SK-N-SH treated with all-trans-retinoic acid at 6 μM for 48 hours (cell line): Measurements from ENCODE around the gene NSG1.

ENCODE experiments used
- ATAC-seq: fragments of 200-7000 bp; cut with Tn5 transposase; 3 replicates; pipeline ENCODE4 v1.9.1; 2020; ENCODE audit warnings: mild to moderate bottlenecking, moderate library complexity
- ARNTL ChIP-seq: fragments of 450-650 bp; formaldehyde crosslinking; IDR thresholded peaks from 2 replicates; pipeline ENCODE4 v1.5.0; 2020; ENCODE audit warnings: low read depth, mild to moderate bottlenecking, moderate library complexity, borderline replicate concordance
- BACH2 ChIP-seq: fragments of 250-450 bp; sonication (Bioruptor Pico); IDR thresholded peaks from 2 replicates; pipeline ENCODE4 v1.9.0; 2021; ENCODE audit warnings: mild to moderate bottlenecking, borderline replicate concordance
- CSDC2 ChIP-seq: fragments of 250-450 bp; sonication (Bioruptor Pico); IDR thresholded peaks from 2 replicates; pipeline ENCODE4 v1.5.0; 2020; ENCODE audit warnings: mild to moderate bottlenecking, moderate library complexity
- ESRRG ChIP-seq: fragments of 250-450 bp; sonication (Bioruptor Pico); IDR thresholded peaks from 2 replicates; pipeline ENCODE4 v1.6.1; 2021; ENCODE audit warnings: mild to moderate bottlenecking
- GLIS3 ChIP-seq: fragments of 250-450 bp; sonication (Bioruptor Pico); IDR thresholded peaks from 2 replicates; pipeline ENCODE4 v1.5.0; 2020; ENCODE audit warnings: mild to moderate bottlenecking, moderate library complexity
- ISL1 ChIP-seq: fragments of 250-450 bp; sonication (Bioruptor Pico); IDR thresholded peaks from 2 replicates; pipeline ENCODE4 v2.1.2; 2022; ENCODE audit warnings: mild to moderate bottlenecking, moderate library complexity
- OSR1 ChIP-seq: fragments of 250-450 bp; sonication (Bioruptor Pico); IDR thresholded peaks from 2 replicates; pipeline ENCODE4 v1.8.0; 2022; ENCODE audit warnings: moderate library complexity, mild to moderate bottlenecking, inconsistent platforms
- PPARA ChIP-seq: fragments of 250-450 bp; sonication (Bioruptor Pico); IDR thresholded peaks from 2 replicates; pipeline ENCODE4 v1.5.0; 2020; ENCODE audit warnings: mild to moderate bottlenecking, borderline replicate concordance
- RARB ChIP-seq: fragments of 250-450 bp; sonication (Bioruptor Pico); IDR thresholded peaks from 2 replicates; pipeline ENCODE4 v1.8.0; 2021; ENCODE audit warnings: mild to moderate bottlenecking, moderate library complexity
- SNAI2 ChIP-seq: fragments of 250-450 bp; sonication (Bioruptor Pico); IDR thresholded peaks from 2 replicates; pipeline ENCODE4 v1.5.0; 2020; ENCODE audit warnings: mild to moderate bottlenecking, moderate library complexity
- TCF4 ChIP-seq: fragments of 250-450 bp; sonication (Bioruptor Pico); IDR thresholded peaks from 2 replicates; pipeline ENCODE4 v1.8.0; 2021; ENCODE audit warnings: mild to moderate bottlenecking, moderate library complexity, borderline replicate concordance
- TOX ChIP-seq: fragments of 250-450 bp; sonication (Bioruptor Pico); IDR thresholded peaks from 2 replicates; pipeline ENCODE4 v1.8.0; 2021; ENCODE audit warnings: mild to moderate bottlenecking, moderate library complexity, borderline replicate concordance
- ZC3H10 ChIP-seq: fragments of 250-450 bp; sonication (Bioruptor Pico); IDR thresholded peaks from 2 replicates; pipeline ENCODE4 v1.5.1; 2021; ENCODE audit warnings: mild to moderate bottlenecking, moderate library complexity
- ZFP3 ChIP-seq: fragments of 250-450 bp; sonication (Bioruptor Pico); IDR thresholded peaks from 2 replicates; pipeline ENCODE4 v1.5.0; 2020; ENCODE audit warnings: mild to moderate bottlenecking, moderate library complexity
- ZFP30 ChIP-seq: fragments of 450-650 bp; formaldehyde crosslinking; IDR thresholded peaks from 2 replicates; pipeline ENCODE4 v1.5.0; 2022; ENCODE audit warnings: mild to moderate bottlenecking, moderate library complexity
- ZNF8 ChIP-seq: fragments of 450-650 bp; formaldehyde crosslinking; IDR thresholded peaks from 2 replicates; pipeline ENCODE4 v1.5.0; 2020; ENCODE audit warnings: mild to moderate bottlenecking, moderate library complexity
- TF ChIP-seq, protein P1 (sequence below): fragments of 250-450 bp; sonication (Bioruptor Pico); IDR thresholded peaks from 2 replicates; pipeline ENCODE4 v1.5.1; 2020; ENCODE audit warnings: low read depth, mild to moderate bottlenecking, moderate library complexity
- TF ChIP-seq, protein P2 (sequence below): fragments of 250-450 bp; sonication (Bioruptor Pico); IDR thresholded peaks from 2 replicates; pipeline ENCODE4 v1.5.0; 2020; ENCODE audit warnings: mild to moderate bottlenecking, moderate library complexity
- TF ChIP-seq, protein P3 (sequence below): fragments of 250-450 bp; sonication (Bioruptor Pico); IDR thresholded peaks from 2 replicates; pipeline ENCODE4 v1.5.1; 2021; ENCODE audit warnings: mild to moderate bottlenecking, moderate library complexity
- TF ChIP-seq, protein P4 (sequence below): fragments of 250-450 bp; sonication (Bioruptor Pico); IDR thresholded peaks from 2 replicates; pipeline ENCODE4 v1.8.0; 2021; ENCODE audit warnings: low read depth, mild to moderate bottlenecking, moderate library complexity, borderline replicate concordance
- TF ChIP-seq, protein P5 (sequence below): fragments of 250-450 bp; sonication (Bioruptor Pico); IDR thresholded peaks from 2 replicates; pipeline ENCODE4 v1.8.0; 2020; ENCODE audit warnings: mild to moderate bottlenecking, moderate library complexity, borderline replicate concordance

NSG1 gene

DNA sequence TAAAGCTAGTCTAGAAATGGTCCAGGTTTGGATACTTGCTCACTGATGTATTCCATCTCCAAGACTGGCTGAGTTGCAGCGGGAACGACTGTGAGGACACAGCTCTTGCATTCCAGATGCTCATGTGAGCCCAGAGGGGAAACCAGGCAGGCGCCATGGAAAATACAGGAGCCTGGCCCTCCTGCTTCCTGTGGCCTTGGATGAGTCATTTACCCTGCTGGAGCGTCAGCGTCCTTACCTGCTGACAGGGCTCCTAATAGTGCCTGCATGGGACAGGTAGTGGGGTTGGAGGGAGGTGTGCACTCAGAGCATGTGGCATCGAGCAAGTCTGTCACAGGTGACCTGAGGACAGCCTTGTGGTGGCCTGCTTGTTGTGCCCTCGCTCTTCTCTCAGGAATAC is 69.4 kb downstream of the NSG1 start:
- no peak for TF ChIP-seq ZFP30 (CRISPR knock-in tag)
- no peak for TF ChIP-seq ZNF8 (CRISPR knock-in tag)
- no peak for TF ChIP-seq ZC3H10 (CRISPR knock-in tag)
- TF ChIP-seq, protein P1, sequence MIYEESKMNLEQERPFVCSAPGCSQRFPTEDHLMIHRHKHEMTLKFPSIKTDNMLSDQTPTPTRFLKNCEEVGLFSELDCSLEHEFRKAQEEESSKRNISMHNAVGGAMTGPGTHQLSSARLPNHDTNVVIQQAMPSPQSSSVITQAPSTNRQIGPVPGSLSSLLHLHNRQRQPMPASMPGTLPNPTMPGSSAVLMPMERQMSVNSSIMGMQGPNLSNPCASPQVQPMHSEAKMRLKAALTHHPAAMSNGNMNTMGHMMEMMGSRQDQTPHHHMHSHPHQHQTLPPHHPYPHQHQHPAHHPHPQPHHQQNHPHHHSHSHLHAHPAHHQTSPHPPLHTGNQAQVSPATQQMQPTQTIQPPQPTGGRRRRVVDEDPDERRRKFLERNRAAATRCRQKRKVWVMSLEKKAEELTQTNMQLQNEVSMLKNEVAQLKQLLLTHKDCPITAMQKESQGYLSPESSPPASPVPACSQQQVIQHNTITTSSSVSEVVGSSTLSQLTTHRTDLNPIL (CRISPR knock-in tag), result no peak
- TF ChIP-seq ESRRG, result no peak
- TF ChIP-seq OSR1 (CRISPR knock-in tag), result no peak
- TF ChIP-seq ZFP3 (CRISPR knock-in tag), result no peak
- no peak for TF ChIP-seq ISL1 (CRISPR knock-in tag)
- ATAC-seq, result no peak; the same call in 2 of the 3 replicates

DNA sequence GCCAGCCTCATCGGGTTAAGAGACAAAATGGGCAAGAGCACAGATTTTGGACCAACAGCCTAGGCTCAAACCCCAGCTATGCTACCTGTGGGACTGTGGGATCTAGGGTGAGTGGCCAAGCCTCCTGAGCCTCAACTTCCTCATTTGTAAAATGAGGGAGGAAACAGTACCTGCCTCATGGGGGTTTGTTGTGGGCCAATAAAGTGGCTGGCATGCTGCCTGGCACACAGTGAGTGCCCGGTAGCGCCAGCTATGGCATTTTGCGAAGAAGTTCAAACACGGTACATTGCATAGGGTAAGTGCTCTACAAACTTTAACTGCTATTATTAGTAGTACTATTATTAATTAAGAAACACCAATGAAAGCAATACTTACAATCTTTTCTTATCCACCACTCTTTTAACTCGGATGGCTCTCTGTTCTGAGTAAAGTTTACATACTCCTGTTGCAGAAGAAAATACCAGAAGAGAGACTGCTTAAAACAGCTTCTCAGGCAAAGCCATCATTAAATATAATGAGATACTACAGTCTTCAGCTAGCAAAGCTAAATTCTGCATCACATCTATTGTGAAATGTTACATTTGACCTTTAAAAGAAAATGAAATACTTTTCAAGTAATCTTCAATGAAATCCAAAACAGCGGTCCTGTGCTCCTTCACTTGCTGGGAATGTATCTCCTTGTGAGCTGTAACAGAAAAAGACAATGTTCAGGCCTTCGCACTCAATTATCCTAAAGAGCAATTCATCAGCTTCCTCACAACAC is 70.1 kb downstream of the NSG1 start:
- no peak for ATAC-seq
- TF ChIP-seq TOX, result no peak
- no peak for TF ChIP-seq ARNTL (CRISPR knock-in tag)
- TF ChIP-seq, protein P1 (CRISPR knock-in tag), result no peak
- TF ChIP-seq ZC3H10 (CRISPR knock-in tag), result no peak
- no peak for TF ChIP-seq RARB (CRISPR knock-in tag)
- no peak for TF ChIP-seq ZFP3 (CRISPR knock-in tag)
- TF ChIP-seq, protein P2, sequence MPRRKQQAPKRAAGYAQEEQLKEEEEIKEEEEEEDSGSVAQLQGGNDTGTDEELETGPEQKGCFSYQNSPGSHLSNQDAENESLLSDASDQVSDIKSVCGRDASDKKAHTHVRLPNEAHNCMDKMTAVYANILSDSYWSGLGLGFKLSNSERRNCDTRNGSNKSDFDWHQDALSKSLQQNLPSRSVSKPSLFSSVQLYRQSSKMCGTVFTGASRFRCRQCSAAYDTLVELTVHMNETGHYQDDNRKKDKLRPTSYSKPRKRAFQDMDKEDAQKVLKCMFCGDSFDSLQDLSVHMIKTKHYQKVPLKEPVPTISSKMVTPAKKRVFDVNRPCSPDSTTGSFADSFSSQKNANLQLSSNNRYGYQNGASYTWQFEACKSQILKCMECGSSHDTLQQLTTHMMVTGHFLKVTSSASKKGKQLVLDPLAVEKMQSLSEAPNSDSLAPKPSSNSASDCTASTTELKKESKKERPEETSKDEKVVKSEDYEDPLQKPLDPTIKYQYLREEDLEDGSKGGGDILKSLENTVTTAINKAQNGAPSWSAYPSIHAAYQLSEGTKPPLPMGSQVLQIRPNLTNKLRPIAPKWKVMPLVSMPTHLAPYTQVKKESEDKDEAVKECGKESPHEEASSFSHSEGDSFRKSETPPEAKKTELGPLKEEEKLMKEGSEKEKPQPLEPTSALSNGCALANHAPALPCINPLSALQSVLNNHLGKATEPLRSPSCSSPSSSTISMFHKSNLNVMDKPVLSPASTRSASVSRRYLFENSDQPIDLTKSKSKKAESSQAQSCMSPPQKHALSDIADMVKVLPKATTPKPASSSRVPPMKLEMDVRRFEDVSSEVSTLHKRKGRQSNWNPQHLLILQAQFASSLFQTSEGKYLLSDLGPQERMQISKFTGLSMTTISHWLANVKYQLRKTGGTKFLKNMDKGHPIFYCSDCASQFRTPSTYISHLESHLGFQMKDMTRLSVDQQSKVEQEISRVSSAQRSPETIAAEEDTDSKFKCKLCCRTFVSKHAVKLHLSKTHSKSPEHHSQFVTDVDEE (CRISPR knock-in tag), result no peak
- no peak for TF ChIP-seq ISL1 (CRISPR knock-in tag)
- no peak for TF ChIP-seq ESRRG
- TF ChIP-seq, protein P3, sequence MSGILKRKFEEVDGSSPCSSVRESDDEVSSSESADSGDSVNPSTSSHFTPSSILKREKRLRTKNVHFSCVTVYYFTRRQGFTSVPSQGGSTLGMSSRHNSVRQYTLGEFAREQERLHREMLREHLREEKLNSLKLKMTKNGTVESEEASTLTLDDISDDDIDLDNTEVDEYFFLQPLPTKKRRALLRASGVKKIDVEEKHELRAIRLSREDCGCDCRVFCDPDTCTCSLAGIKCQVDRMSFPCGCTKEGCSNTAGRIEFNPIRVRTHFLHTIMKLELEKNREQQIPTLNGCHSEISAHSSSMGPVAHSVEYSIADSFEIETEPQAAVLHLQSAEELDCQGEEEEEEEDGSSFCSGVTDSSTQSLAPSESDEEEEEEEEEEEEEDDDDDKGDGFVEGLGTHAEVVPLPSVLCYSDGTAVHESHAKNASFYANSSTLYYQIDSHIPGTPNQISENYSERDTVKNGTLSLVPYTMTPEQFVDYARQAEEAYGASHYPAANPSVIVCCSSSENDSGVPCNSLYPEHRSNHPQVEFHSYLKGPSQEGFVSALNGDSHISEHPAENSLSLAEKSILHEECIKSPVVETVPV (CRISPR knock-in tag), result no peak
- TF ChIP-seq SNAI2 (CRISPR knock-in tag), result no peak
- TF ChIP-seq PPARA (CRISPR knock-in tag), result no peak
- TF ChIP-seq, protein P4, sequence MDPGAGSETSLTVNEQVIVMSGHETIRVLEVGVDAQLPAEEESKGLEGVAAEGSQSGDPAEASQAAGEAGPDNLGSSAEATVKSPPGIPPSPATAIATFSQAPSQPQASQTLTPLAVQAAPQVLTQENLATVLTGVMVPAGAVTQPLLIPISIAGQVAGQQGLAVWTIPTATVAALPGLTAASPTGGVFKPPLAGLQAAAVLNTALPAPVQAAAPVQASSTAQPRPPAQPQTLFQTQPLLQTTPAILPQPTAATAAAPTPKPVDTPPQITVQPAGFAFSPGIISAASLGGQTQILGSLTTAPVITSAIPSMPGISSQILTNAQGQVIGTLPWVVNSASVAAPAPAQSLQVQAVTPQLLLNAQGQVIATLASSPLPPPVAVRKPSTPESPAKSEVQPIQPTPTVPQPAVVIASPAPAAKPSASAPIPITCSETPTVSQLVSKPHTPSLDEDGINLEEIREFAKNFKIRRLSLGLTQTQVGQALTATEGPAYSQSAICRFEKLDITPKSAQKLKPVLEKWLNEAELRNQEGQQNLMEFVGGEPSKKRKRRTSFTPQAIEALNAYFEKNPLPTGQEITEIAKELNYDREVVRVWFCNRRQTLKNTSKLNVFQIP, result no peak

DNA sequence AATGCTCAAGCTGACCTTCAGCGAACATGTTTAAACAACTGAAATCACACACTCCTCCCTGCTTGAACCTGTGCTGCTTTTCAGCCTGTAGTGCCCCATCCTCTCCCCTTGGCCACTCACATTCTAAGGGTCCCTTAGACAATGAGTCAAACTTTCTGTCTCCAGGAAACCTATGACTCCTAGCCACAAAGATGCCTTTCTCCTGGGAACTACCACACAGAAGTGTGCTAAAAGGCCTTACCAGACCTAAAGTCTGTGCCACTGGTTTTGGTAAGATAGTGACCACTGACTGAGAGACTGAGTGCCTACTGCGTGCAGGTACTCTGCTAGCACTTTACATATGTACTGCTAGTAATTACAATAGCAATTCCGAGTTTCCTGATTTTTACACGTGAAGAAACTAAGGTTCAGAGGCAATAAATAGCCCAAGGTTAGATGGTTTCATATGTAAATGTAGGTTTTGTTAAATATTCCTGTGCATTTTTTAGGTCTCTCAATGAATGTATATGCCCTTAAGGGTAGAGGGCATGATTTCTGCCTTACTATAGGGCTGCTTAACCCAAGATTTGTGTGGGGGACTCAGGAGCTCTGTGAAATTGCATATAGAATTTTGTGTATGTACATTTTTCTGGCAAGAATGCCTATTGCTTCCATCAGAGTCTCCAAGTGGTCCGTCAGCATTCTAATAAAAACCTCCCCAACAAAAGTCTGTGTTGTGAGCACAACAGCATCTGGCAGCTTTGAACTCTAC is 71.1 kb downstream of the NSG1 start:
- peak; percentile 76 for ATAC-seq
- TF ChIP-seq, protein P1 (CRISPR knock-in tag), result no peak
- no peak for TF ChIP-seq ZNF8 (CRISPR knock-in tag)
- TF ChIP-seq RARB (CRISPR knock-in tag), result no peak
- TF ChIP-seq ARNTL (CRISPR knock-in tag), result no peak
- no peak for TF ChIP-seq ZC3H10 (CRISPR knock-in tag)
- TF ChIP-seq ZFP3 (CRISPR knock-in tag), result no peak
- no peak for TF ChIP-seq TCF4 (CRISPR knock-in tag)
- no peak for TF ChIP-seq BACH2 (CRISPR knock-in tag)
- TF ChIP-seq ISL1 (CRISPR knock-in tag), result no peak
- TF ChIP-seq ZFP30 (CRISPR knock-in tag), result no peak
- no peak for TF ChIP-seq CSDC2 (CRISPR knock-in tag)
- TF ChIP-seq GLIS3, result no peak
- TF ChIP-seq TOX, result no peak
- TF ChIP-seq SNAI2 (CRISPR knock-in tag), result no peak
- TF ChIP-seq, protein P5, sequence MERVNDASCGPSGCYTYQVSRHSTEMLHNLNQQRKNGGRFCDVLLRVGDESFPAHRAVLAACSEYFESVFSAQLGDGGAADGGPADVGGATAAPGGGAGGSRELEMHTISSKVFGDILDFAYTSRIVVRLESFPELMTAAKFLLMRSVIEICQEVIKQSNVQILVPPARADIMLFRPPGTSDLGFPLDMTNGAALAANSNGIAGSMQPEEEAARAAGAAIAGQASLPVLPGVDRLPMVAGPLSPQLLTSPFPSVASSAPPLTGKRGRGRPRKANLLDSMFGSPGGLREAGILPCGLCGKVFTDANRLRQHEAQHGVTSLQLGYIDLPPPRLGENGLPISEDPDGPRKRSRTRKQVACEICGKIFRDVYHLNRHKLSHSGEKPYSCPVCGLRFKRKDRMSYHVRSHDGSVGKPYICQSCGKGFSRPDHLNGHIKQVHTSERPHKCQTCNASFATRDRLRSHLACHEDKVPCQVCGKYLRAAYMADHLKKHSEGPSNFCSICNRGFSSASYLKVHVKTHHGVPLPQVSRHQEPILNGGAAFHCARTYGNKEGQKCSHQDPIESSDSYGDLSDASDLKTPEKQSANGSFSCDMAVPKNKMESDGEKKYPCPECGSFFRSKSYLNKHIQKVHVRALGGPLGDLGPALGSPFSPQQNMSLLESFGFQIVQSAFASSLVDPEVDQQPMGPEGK (CRISPR knock-in tag), result no peak
